IPS-NIHi7 (cell line): Measurements from ENCODE around the gene C1orf198.

Experiments
- DNase-seq: peaks from one replicate; pipeline ENCODE4 v3.0.0; 2012; ENCODE audit warnings: mixed read lengths; ENCODE audit errors: extremely low spot score

The C1orf198 gene

DNA sequence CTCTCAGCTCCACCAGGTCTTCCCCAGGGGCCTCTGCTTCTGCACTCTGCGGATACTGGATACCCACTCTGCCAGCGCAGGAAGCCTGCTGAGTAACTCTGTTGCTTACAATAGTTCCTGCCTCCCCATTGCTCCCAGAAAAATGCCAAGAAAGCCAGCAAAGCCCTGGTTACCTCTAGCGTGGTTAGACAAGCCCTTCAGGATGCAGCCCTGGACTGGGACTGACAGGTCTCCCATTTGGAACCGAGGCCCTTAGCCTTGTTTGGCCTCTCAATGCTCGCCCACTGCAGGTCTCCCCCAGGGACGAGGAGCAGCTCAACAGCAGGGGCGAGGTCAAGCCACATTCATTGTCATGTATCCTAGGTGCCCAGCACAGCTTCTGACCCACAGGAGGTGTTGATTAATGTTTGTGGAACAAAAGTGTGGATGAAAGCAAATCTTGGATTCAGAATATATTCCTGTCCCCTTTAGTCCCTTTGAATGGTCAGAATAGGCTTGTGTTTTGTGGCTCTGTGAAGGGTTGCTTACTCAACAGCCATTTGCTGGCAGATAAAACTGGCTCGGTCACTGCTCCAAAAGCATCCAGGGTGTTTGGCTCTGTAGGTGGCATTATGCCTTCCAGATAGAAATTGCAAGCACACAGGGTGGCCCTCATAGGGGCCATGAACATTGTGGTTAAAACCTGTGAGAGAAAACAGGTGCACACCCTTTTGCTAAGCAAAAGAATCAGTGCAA lies 58.9 kb downstream of the C1orf198 start:
- no peak for DNase-seq

DNA sequence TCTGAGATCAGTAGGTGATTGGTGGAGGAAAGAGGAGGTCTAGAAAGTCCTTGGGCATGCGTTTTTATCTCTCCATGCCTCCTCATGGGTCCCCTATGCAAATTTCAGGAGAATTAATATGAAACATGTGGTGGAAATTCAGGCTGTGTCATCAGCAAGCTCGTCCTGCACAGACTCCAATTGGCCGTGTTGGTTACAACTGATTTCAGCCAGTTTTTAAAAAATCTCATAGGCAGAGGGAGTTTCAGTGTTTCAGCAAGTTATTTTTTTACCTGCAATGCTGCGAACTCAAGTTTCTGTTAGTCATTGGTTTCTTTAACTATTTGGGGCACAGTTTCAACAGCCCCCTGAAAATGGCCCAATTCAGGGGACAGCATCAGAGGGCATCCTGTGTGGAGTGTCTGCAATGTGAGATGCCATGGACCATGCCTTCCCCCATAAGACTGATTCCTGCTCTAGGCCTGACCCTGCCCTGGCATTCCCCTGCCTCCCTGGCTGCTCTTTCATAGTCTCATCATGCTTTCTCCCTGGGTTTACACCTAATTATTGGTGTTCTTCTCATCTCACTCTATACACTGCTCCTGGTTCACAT lies 59.9 kb downstream of the C1orf198 start:
- DNase-seq, result no peak

- no peak for DNase-seq
These were observed 60.6 kb downstream of the C1orf198 start for GRCh38 chr1:230807561-230808280.

DNA sequence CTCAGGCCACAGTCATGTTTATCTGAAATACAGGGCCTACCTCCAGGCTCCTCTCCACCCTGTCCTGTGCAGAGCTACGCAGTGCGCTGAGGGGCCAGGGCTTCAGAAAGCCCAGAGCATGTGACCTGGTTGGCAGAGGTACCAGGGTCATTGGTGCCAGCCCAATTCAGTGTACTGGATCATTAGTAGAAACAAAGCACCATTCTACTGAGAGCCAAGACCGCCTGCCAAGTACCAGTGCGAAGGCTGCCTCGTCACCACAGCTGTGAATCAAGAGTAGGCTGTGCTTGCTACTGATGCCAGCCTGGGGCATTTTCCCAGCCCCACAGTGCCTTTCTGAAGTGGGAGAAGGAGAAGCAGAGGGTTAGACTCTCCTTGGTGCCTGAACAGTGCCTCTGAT lies 61.3 kb downstream of the C1orf198 start:
- DNase-seq, result no peak

GRCh38 chr1:230806552-230806951 lies 61.8 kb downstream of the C1orf198 start:
- DNase-seq, result no peak

- DNase-seq, result no peak
These were observed 63.9 kb downstream of the C1orf198 start for GRCh38 chr1:230804396-230804795.

DNA sequence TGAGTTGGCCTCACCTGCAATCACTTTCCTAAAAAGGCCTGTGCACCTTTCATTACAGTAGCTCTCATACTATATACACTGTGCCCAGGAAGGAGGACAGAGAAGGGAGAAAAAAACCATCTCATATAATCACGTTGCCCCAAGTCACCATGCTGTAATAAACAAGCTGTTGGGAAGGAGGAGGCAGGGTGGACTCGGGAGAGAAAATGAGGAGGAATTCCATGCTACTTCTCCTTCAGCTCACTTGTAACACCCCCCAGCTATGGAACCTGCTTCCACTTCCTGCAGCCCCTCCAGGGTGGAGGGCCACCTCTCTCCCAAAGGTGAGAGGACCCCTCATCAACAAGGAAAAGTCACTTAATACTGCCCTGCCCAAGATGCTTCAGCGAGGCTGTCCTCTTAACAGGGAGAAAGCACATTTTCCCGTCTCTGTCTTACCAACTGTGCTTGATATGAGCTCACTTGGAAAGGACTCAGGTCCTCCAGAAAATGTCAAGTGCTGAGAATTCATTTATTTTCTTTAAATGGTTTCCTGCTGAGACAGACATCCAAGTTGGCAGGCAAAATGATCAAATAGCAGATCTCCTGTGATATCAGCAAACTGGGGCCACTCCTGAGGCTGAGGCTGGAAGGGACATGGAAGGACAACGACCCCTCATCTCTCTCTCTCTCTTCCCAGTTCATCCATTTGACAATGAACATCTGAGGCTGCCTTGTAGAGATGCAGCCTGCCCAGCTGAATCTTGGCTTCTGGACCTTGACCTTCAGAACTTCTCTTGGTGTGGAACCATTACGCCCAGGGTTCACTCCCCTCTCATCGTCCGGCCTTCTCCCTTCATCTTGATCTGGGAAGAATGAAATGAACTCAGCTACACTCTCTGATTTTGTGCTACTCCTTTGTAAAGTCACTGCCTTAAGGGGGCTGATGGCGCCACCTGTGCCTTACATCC lies 67.2 kb downstream of the C1orf198 start:
- DNase-seq, result no peak

- no peak for DNase-seq
These were observed 69.8 kb downstream of the C1orf198 start for GRCh38 chr1:230798491-230798890.

DNA sequence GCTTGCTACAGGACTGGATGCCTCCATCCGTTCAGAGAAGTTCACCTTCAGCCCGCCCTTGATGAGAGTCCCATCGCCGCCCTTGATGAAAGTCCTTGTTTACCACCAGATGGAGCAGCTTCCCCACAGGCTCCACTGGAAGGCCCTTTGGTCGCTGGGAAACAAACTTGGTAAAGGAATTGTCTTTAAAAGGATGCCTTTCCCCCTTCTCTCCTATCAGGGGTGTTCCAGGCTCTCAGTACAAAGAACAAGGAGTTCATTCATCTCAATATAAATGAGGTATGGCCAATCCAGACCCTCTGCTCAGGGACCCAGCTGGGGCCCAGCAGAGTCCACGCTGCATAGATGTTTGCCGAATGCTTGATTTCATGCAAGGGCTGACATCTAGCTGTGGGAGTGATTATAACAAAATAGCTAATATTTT lies 70.4 kb downstream of the C1orf198 start:
- peak; percentile 83 for DNase-seq

GRCh38 chr1:230797376-230797920 lies 70.9 kb downstream of the C1orf198 start:
- no peak for DNase-seq

GRCh38 chr1:230796626-230797025 lies 71.7 kb downstream of the C1orf198 start:
- no peak for DNase-seq

GRCh38 chr1:230794871-230795605 lies 73.3 kb downstream of the C1orf198 start:
- no peak for DNase-seq

- no peak for DNase-seq
These were observed 73.9 kb downstream of the C1orf198 start for GRCh38 chr1:230794431-230794830.

DNA sequence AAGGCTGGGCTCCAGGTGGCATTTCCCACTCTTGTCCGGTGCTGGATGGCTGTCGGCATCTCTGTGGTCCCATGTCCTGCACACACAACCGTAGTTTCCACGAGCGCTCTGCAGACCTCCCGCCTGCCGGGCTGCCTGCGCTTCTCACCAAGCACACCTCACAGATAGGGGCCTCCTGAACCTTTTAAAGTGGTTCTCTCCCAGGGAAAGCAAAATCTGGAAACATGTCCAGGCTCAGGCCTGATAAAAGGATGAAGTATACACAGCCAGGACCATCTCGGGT lies 74.9 kb downstream of the C1orf198 start:
- no peak for DNase-seq

DNA sequence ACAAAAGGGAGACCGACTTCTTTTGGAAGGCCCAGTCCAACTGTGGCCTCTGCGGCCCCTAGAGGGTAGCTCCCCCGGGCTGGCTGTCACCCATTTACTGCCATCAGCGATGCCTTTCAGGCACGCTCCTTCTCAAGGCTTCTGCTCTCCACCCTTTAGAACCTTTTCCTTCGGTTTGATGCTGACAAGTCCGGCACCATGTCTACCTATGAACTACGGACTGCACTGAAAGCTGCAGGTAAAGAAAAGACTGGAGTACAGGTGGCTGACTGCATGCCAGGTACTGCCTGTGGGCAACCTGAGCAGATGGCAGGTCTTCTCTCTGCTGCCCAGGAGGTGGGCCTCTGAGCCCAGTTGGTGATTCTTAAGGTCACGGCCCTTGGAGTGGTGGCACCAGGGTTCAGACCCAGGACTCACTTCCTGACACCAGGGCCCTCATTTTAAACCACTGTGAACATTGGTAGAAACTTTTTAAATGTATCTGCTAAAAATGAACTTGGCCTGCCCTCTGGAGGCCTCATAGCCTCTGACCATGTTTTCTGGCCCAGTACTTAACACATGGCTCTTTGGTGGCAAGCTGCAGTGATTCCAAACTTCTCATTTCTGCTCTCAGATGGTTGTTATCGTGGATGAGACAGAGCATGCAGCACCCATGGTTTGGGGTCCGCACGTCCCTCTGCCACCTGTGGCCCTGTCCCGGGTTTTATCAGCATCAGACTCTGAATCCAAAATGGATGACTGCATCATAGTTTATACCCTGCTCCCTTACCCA lies 75.4 kb downstream of the C1orf198 start:
- DNase-seq, result no peak

DNA sequence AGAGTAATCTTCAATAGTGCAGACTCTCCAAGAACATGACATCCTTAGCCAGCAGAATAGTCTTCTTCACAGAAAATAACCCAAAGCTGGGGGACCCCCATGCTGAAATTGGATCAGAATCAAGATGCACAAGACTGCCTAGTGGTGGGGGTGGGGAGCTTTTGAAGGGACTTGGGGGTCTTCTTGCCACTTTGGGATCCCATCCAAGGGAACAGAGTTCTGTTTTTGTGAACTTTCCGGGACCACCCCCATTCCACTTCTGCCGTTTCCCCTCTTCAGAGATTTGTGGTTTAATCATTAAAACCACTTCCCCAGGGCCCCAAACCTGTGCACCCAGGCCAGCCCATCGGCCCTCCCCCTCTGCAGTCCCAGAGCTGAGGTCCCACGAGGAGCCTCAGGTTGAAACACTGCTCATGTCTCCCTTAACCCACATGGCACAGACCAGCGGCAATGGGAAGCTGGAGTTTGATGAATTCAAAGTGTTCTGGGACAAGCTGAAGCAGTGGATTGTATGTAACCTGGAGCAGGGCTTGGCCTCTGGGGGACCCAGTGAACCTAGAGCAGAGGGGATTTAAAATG lies 76.2 kb downstream of the C1orf198 start:
- DNase-seq, result no peak

DNA sequence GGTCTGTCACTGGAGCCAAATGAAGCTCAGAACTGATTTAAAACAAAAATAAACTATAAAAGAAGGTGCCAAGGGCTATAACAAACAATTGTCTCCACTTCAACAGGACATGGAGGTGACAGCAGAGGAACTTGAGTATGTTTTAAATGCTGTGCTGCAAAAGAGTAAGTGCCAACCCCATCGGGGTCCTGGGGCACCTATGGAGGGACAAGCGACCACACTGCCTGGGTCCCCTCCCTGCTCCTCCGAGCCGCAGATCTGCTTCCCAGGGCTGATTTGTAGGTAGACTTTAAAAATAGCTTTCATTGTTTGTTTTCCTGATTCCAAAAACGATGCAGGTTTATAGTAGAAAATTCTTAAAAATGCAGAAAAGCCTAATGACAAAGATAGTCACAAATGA lies 78.3 kb downstream of the C1orf198 start:
- DNase-seq, result no peak

GRCh38 chr1:230788561-230789275 lies 79.6 kb downstream of the C1orf198 start:
- no peak for DNase-seq

- DNase-seq, result no peak
These were observed 80.8 kb downstream of the C1orf198 start for GRCh38 chr1:230787471-230787870.
